Uterus (tissue), 4 donors: ENCODE measurements around the gene PHF12. TPM values are rescaled to one million over a fixed set of nuclear protein-coding genes. Genes with fewer than 3 reads are reported as not detected.

Experiments used
- DNase-seq, 2 donors: peaks; one replicate each; pipeline ENCODE4 v3.0.0-alpha.2; 2019 to 2020
- H3K27ac ChIP-seq, 2 donors: fragments of 200-600 bp; sonication (generic); 1 replicate in 1 of 2; 2 replicates in 1 of 2; pipeline ENCODE4 v1.5.1; 2016 to 2018
- H3K27me3 ChIP-seq, 2 donors: fragments of 200-600 bp; sonication (generic); one replicate each; pipeline ENCODE4 v1.5.1; 2018 to 2019; ENCODE audit warnings: control low read depth in 1 of 2
- H3K36me3 ChIP-seq, 2 donors: fragments of 200-600 bp; sonication (generic); one replicate each; pipeline ENCODE4 v1.5.1; 2019; ENCODE audit warnings: control low read depth in 1 of 2
- H3K4me1 ChIP-seq, 2 donors: fragments of 200-600 bp; sonication (generic); one replicate each; pipeline ENCODE4 v1.5.1; 2018 to 2019; ENCODE audit warnings: control low read depth in 1 of 2
- H3K4me3 ChIP-seq, 2 donors: fragments of 200-600 bp; sonication (generic); 1 replicate in 1 of 2; 2 replicates in 1 of 2; pipeline ENCODE4 v1.5.1; 2018 to 2019; ENCODE audit warnings: mild to moderate bottlenecking in 1 of 2
- H3K9me3 ChIP-seq, 2 donors: fragments of 200-600 bp; sonication (generic); one replicate each; pipeline ENCODE4 v1.5.1; 2019; ENCODE audit warnings: control low read depth in 1 of 2
- CTCF ChIP-seq, 4 experiments: fragments of 200-600 bp in 2 of 4; fragments of 450-650 bp in 2 of 4; sonication (generic) in 2 of 4; IDR thresholded peaks; one replicate each; pipeline ENCODE4 v1.5.1; 2016 to 2019; ENCODE audit warnings: antibody characterized with exemption in 4 of 4, mild to moderate bottlenecking in 2 of 4, moderate library complexity in 1 of 4
- POLR2A ChIP-seq, 2 donors: fragments of 450-650 bp; IDR thresholded peaks; one replicate each; pipeline ENCODE4 v1.6.1; 2016; ENCODE audit warnings: antibody characterized with exemption in 2 of 2, mild to moderate bottlenecking in 1 of 2, moderate library complexity in 1 of 2
- intact Hi-C: fragments of 100-400 bp; cut with DNase I; formaldehyde crosslinking; loops from one replicate; pipeline ENCODE4 v1.15.1; 2023; ENCODE audit warnings: low total_unique reads
- total RNA-seq, 4 donors: library from RNA; depleted of rRNA in 3 of 4; stranded (reverse); fragments of >200 nt in 3 of 4; gene quantifications; one replicate each; pipeline versions ENCODE4 v1.1.0 to v1.2.4, GENCODE V29; 2014 to 2023
- donor health status: DM: yes; HTN: yes; CAD: no.

The PHF12 gene
- total RNA-seq, 4 donors from 2014 or later: 22.1 to 78.4 (median 55.2) TPM

DNA sequence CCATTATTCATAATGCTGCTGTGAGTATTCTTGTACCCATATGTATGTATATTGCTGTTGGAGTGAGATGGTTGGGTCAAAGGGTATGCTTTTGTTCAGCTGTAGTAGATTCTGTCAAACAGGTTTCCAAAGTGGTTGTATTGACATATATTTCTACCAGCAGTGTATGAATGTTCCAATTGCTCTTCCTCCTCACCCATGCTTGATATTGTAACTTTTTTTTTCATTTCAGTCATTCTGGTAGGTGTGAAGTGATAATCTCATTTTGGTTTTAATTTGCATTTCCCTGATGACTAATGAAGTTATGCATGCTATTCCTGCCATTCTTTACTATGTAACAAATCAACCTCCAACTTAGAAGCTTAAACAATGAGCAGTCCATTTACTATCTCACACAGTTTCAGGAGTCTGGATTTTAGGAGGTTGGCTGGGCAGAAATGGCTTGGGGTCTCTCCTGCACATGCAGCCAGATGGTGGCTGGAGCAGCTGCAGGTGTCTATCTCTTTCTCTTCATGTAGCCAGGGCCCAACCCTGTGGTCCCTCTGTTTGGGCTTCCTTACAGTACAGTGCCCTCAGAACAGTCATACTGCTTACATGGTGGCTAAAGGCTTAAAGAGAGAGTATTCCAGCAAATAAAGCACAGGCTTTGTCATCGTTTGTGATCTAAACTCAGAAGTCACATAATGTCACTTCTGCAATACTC lies 75.3 kb downstream of the PHF12 start:
- Histone ChIP-seq H3K4me1 (no peaks in the 10 kb centered on the region), H3K36me3 (no peaks in the 10 kb centered on the region), H3K4me3 (no peak overlapping the region), H3K27ac (no peak overlapping the region), H3K9me3 (no peaks in the 10 kb centered on the region), H3K27me3 (no peaks in the 10 kb centered on the region)
- DNase-seq: no peak
- TF ChIP-seq POLR2A (IDR thresholded peaks at IDR 0.05): no peak
- no peak for TF ChIP-seq CTCF (IDR thresholded peaks at IDR 0.05)
- intact Hi-C loops: no loop called here

DNA sequence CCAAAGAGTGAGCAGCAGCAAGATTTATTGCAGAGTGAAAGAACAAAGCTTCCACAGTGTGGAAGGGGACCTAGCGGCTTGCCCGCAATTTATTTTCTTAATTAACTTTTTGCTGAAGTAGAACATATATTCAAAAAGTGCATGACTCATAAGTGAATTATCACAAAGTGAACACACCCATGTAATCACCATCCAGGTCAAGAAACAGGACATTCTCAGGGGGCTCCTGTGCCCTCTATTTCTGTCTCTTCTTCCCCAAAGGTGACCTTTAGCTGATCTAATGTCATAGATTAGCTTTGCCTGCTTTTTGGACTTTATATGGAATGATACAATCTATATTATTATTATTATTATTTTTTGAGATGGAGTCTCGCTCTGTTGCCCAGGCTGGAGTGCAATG lies 76.6 kb downstream of the PHF12 start:
- no peaks in the 10 kb centered on the region for H3K27me3 ChIP-seq
- no peaks in the 10 kb centered on the region for H3K36me3 ChIP-seq
- intact Hi-C loops: no loop called here
- H3K9me3 ChIP-seq: no peaks in the 10 kb centered on the region
- H3K4me1 ChIP-seq: no peaks in the 10 kb centered on the region
- H3K4me3 ChIP-seq: no peak overlapping the region
- no peak for DNase-seq
- TF ChIP-seq POLR2A (IDR thresholded peaks at IDR 0.05) (no peak), CTCF (IDR thresholded peaks at IDR 0.05) (no peak)
- no peak overlapping the region for H3K27ac ChIP-seq

DNA sequence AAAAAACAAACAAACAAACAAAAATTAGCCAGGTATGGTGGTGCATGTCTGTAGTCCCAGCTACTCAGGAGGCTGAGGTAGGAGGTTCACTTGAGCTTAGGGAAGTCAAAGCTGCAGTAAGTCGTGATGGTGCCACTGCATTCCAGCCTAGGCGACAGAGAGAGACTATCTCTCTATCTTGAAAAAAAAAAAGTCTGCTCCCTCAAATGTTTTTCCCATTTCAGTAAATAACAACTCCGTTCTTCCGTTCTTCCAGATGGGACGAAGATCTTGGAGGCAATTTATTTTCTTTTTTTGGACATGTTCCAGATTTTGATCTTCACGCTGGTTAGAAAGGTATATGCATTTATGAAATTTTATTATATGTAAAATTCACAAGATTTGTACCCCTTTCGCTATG lies 77.5 kb downstream of the PHF12 start:
- no peaks in the 10 kb centered on the region for H3K27me3 ChIP-seq
- H3K4me3 ChIP-seq: no peak overlapping the region
- H3K36me3 ChIP-seq: no peaks in the 10 kb centered on the region
- TF ChIP-seq CTCF (IDR thresholded peaks at IDR 0.05): no peak
- no peak for TF ChIP-seq POLR2A (IDR thresholded peaks at IDR 0.05)
- no peaks in the 10 kb centered on the region for H3K4me1 ChIP-seq
- intact Hi-C loops: no loop called here
- H3K9me3 ChIP-seq: no peaks in the 10 kb centered on the region
- no peak overlapping the region for H3K27ac ChIP-seq
- no peak for DNase-seq

DNA sequence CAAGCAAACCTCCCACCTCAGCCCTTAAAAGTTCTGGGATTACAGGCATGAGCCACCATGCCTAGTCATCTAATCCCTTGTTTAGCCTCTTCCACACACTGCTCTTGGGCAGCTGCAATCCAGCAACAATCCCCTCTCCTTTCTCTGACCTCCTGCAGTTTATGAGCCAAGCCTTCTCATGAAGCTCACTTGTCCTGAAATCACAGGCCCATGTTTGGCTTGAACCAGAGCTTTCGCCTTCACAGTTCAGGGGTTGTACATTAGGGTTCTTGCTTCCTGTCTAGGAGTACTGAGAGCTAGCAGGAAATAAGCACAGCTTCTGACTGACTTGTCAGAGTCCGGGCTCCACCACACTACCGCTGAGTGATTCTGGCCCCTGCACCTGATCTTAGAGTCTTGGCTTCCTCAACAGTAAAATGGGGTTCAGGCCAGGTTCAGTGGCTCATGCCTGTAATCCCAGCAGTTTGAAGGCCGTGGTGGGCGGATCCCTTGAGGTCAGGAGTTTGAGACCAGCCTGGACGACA lies 80.2 kb downstream of the PHF12 start:
- Histone ChIP-seq H3K36me3 (no peaks in the 10 kb centered on the region), H3K27ac (no peak overlapping the region), H3K9me3 (no peaks in the 10 kb centered on the region), H3K4me3 (no peak overlapping the region), H3K4me1 (no peaks in the 10 kb centered on the region), H3K27me3 (no peaks in the 10 kb centered on the region)
- intact Hi-C loops: no loop called here
- no peak for DNase-seq
- TF ChIP-seq CTCF (IDR thresholded peaks at IDR 0.05) (no peak), POLR2A (IDR thresholded peaks at IDR 0.05) (no peak)

DNA sequence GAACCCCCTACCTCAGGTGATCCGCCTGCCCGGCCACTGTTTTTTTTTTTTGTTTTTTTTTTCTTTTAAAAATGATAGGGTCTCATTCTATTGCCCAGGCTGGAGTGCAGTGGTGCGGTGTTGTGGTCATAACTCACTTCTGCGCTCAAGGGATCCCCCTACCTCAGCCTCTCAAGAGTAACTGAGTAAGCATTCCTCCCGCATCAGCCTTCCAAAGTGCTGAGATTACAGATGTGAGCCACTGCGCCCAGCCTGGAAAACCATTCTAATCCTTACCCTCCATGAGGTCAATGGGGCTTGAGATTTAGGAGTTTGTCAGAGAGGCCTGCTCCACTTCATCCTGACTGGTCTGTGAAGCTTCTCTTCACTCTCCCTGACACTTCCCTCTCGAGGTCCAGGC lies 84.0 kb downstream of the PHF12 start:
- no peak overlapping the region for H3K27ac ChIP-seq
- no peaks in the 10 kb centered on the region for H3K4me1 ChIP-seq
- DNase-seq: no peak
- no peak for TF ChIP-seq CTCF (IDR thresholded peaks at IDR 0.05)
- no peaks in the 10 kb centered on the region for H3K36me3 ChIP-seq
- H3K9me3 ChIP-seq: no peaks in the 10 kb centered on the region
- no peaks in the 10 kb centered on the region for H3K27me3 ChIP-seq
- intact Hi-C loops: no loop called here
- no peak overlapping the region for H3K4me3 ChIP-seq
